ENCODE data around the gene NCKAP5.

NCKAP5 gene

GRCh38 chr2:132863961-132864360, 704.3 kb downstream of the NCKAP5 start:
- no peak overlapping the region for H3K27ac Mint-ChIP-seq
- H3K4me3 Mint-ChIP-seq: no peak overlapping the region
- H3K36me3 Mint-ChIP-seq (ENCODE audit: low read depth): no peaks in the 10 kb centered on the region
- H3K4me1 Mint-ChIP-seq: no peaks in the 10 kb centered on the region
- no peaks in the 10 kb centered on the region for H3K27me3 Mint-ChIP-seq (ENCODE audit: low read depth)
- TF ChIP-seq, protein P1, sequence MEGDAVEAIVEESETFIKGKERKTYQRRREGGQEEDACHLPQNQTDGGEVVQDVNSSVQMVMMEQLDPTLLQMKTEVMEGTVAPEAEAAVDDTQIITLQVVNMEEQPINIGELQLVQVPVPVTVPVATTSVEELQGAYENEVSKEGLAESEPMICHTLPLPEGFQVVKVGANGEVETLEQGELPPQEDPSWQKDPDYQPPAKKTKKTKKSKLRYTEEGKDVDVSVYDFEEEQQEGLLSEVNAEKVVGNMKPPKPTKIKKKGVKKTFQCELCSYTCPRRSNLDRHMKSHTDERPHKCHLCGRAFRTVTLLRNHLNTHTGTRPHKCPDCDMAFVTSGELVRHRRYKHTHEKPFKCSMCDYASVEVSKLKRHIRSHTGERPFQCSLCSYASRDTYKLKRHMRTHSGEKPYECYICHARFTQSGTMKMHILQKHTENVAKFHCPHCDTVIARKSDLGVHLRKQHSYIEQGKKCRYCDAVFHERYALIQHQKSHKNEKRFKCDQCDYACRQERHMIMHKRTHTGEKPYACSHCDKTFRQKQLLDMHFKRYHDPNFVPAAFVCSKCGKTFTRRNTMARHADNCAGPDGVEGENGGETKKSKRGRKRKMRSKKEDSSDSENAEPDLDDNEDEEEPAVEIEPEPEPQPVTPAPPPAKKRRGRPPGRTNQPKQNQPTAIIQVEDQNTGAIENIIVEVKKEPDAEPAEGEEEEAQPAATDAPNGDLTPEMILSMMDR (IDR thresholded peaks at IDR 0.05; ENCODE audit: unreplicated experiment in 3 of 3): no peak
- no peaks in the 10 kb centered on the region for H3K9me3 Mint-ChIP-seq

- H3K36me3 Mint-ChIP-seq (ENCODE audit: low read depth): no peaks in the 10 kb centered on the region
- no peak overlapping the region for H3K4me3 Mint-ChIP-seq
- TF ChIP-seq, protein P1 (IDR thresholded peaks at IDR 0.05; ENCODE audit: unreplicated experiment in 3 of 3): no peak
- no peaks in the 10 kb centered on the region for H3K9me3 Mint-ChIP-seq
- H3K27ac Mint-ChIP-seq: no peak overlapping the region
- no peaks in the 10 kb centered on the region for H3K27me3 Mint-ChIP-seq (ENCODE audit: low read depth)
- H3K4me1 Mint-ChIP-seq: peaks cover 6% of the 10 kb centered on the region
These were observed 708.0 kb downstream of the NCKAP5 start for GRCh38 chr2:132860220-132860619.

- Mint-ChIP-seq H3K4me3 (no peak overlapping the region), H3K9me3 (no peaks in the 10 kb centered on the region), H3K27ac (no peak overlapping the region), H3K27me3 (ENCODE audit: low read depth) (no peaks in the 10 kb centered on the region), H3K4me1 (peaks cover 6% of the 10 kb centered on the region), H3K36me3 (ENCODE audit: low read depth) (no peaks in the 10 kb centered on the region)
- TF ChIP-seq, protein P1 (IDR thresholded peaks at IDR 0.05; ENCODE audit: unreplicated experiment in 3 of 3): no peak
These were observed 708.7 kb downstream of the NCKAP5 start for GRCh38 chr2:132859590-132859989.

DNA sequence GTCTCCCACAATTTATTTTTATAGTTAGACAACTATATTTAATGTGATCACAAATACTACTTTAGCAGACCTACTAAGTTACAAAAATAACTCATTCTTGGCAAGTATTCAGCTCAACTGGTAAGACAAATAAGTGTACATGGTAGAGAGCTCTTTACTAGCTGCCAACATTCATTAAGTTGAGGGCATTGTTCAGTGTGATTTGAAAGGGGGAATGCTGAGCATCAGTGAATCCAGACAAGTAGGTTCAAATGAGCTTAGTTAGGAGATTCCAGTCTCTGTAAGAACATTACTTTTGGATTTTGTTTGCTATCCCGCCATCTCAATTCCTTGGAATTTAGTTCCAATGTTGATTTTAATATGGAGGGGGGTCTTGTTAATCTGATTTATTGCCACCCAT, 710.9 kb downstream of the NCKAP5 start:
- no peak overlapping the region for H3K27ac Mint-ChIP-seq
- H3K4me1 Mint-ChIP-seq: peaks cover 6% of the 10 kb centered on the region
- TF ChIP-seq, protein P1 (IDR thresholded peaks at IDR 0.05; ENCODE audit: unreplicated experiment in 3 of 3): no peak
- H3K36me3 Mint-ChIP-seq (ENCODE audit: low read depth): no peaks in the 10 kb centered on the region
- H3K4me3 Mint-ChIP-seq: no peak overlapping the region
- H3K9me3 Mint-ChIP-seq: no peaks in the 10 kb centered on the region
- H3K27me3 Mint-ChIP-seq (ENCODE audit: low read depth): no peaks in the 10 kb centered on the region

DNA sequence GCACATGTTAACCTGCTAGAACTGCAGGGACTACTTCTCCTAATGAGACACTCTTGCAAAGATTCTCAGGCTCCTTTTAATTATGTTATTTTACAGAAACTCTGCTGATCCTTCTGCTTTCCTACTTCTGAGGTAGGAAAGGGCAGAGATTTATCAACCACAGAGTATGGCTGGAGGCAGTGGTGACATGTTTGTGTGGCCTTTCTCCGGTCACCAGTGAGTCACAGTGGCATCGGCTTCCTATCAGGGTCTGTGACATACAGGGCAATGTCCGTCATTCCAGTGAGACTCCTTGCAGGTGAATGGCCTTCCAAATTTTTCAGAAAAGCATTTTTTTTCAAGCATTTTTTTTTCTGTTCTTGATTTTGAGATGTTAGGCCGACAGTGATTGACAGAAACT, 717.6 kb downstream of the NCKAP5 start:
- H3K36me3 Mint-ChIP-seq (ENCODE audit: low read depth): no peaks in the 10 kb centered on the region
- no peak overlapping the region for H3K27ac Mint-ChIP-seq
- H3K4me1 Mint-ChIP-seq: no peaks in the 10 kb centered on the region
- H3K4me3 Mint-ChIP-seq: no peak overlapping the region
- H3K27me3 Mint-ChIP-seq (ENCODE audit: low read depth): no peaks in the 10 kb centered on the region
- H3K9me3 Mint-ChIP-seq: no peaks in the 10 kb centered on the region
- TF ChIP-seq, protein P1 (IDR thresholded peaks at IDR 0.05; ENCODE audit: unreplicated experiment in 3 of 3): no peak

- no peaks in the 10 kb centered on the region for H3K36me3 Mint-ChIP-seq (ENCODE audit: low read depth)
- no peak overlapping the region for H3K4me3 Mint-ChIP-seq
- TF ChIP-seq, protein P1 (IDR thresholded peaks at IDR 0.05; ENCODE audit: unreplicated experiment in 3 of 3): no peak
These were observed 719.1 kb downstream of the NCKAP5 start for GRCh38 chr2:132849118-132849517.

More at GRCh38 chr2:132849118-132849517, 719.1 kb downstream of the NCKAP5 start:
- Mint-ChIP-seq H3K27me3 (ENCODE audit: low read depth) (no peaks in the 10 kb centered on the region), H3K9me3 (no peaks in the 10 kb centered on the region), H3K27ac (no peak overlapping the region), H3K4me1 (no peaks in the 10 kb centered on the region)

All from nephron (organoid).